HG03060 (cell line): ENCODE results near the gene SORCS2.

Source experiments
- ATAC-seq: cut with Tn5 transposase; IDR thresholded peaks from one replicate; pipeline ENCODE4 v1.9.1; 2021; ENCODE audit warnings: low read depth, moderate number of reproducible peaks; ENCODE audit not compliant: unreplicated experiment

Gene SORCS2

DNA sequence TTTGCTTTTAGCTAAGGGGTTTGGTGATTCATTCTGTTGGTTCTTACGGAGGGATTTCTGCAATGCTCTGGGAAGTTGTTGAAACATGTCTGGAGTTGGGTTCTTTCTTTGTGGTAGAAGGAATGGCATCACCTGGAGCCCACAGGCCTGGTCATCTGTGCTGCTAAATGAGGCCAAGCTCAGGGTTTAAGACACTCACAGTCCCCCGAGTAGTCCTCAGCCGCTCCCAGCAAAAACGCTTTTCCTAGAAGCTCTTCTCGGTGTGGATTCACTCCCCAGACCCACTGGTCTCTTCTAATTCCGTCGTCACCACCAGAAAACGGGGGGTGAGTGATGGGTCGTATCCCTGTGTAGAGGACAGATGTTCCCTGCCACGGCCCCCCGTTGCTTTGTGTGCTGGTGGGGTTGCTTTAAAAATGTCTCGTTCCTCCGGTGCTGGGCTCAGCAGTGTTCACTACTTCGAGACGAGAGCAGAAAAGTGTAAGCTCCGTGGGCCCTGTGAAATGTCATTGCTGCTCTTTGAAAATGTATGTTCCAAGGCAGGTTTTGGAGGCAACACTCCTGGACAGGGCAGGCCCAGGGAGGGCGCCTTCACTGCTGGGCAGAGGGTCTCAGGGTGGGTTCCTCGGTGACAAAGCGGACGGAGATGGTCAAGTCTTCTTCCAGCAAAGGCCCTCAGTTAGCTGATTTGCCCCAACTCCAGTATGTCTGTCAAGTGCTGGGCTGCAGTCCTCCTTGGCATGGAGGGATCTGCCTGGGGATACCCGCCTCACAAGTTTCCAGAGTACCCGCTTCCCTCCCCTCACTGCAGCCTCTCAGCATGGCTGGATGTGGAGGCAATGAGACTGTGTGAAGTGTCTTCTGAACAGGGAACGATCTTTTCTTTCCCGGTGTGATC is 205.1 kb downstream of the SORCS2 start:
- ATAC-seq, result no peak

DNA sequence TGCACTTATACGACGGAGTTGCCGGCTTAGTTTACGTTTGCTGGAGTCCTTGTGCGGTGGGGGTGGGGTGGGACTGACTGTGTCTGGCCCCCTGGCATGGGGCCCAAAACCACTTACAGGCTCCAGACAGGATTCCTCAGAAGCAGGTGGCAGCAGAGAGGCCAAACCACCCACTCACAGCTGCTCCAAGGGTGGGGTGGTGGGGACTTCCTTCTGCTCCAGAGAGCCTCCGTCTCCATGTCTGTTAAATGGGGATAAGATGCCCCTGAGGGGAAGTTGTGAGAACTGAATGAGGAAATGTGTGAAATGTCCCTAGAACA is 205.7 kb downstream of the SORCS2 start:
- no peak for ATAC-seq

DNA sequence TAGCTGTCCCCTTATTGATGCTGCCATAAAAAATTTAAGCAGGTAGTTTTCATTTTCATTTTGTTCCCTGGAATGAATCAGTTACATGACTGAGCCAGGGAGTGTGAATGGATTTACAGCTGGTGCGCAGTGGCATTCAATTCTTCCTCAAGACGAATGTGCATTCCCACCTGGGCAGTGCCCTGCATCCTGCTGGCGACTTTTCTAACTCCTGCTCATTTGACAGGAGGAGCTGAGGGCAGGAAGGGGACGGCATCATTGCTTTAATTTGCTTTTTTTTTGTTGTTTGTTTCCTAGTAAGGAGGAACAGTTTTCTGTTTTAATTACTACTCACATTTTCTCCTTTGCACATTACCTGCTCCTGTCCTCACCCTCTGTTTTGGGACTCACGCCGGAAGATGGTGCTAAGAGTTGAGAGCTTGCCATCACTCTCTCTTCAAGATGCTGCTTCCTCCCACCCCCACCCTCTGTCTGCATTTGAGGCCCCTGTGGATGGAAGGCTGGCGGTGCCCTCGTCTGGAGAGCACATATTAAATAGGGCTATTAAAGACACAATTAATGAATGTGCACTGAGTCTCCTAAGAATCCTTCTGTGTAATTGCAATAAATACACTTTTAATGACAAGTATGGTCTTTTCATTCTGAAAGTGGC is 206.6 kb downstream of the SORCS2 start:
- ATAC-seq, result no peak

DNA sequence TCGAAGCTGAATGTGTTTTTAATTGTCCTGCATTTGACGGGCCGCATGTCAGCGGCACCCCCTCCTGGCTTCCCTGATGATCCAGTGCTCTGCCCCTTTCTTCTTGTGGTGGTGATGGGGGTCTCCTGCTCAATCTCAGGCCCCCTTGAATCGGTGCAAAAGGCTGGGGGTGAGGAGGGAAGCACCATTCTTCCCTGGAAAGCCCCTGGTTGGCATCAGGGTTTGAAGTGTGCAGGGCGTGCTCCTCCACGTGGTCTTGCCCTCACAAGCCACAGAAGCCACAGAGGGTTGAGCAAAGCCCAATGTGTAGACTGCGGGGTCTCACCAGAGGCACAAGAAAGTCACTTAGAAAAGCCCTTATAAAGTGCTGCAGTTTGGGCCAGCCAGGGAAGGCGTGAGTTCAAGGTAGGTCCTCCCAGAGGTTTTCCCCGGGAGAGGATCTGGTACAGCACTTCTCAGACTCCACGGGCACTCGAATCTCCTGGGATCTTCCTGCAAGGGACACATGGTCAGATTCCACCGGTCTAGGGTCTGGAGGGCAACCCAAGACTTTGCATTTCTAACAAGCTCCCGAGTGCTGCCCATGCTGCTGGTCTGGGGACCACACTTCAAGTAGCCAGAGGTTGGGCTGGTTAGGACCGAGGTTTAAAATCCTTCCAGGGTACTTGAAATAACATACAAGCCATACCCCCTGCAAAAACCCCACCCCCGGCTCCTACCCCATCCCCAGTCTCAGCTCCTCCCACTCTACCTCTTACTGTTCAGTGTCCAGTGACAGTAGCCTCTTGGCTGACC is 207.3 kb downstream of the SORCS2 start:
- ATAC-seq, result no peak

DNA sequence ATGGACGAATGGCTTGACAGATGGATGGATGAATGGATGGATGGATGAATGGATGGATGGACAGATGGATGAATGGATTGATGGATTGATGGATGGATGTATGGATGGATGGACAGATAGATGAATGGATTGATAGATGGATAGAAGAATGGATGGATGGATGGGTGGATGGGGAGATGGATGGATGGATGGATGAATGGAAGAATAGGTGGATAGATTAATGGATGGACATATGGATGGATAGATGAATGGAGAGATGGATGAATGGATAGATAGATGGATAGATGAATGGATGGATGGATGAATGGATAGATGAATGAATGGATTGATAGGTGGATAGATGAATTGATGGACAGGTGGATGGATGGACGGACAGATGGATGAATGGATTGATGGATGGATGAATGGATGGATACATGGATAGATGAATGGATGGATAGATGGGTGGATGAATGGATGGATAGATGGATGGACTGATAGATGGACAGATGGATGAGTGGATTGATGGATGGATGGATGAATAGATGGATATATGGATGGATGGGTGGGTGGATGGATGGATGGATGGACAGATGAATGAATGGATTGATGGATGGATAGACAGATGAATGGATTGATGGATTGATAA is 208.4 kb downstream of the SORCS2 start:
- ATAC-seq, result no peak

DNA sequence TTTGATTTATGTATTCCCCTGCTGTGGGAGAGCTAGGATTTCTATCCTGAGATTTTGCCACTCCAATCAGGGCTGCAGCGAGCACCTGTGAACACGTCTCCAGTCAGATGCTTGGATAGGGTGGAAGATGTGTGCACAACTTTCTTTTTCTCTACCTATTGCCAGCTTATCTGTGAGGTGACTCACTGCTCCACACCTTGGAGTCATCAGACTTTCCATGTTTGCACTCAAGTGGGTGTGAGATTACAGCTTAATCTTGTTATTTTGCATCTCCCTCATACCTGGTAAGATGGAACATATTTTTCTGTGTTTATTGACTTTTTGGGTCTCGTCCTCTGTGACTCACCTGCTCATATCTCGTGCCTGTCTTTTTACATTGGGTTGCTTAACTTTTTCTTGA is 210.2 kb downstream of the SORCS2 start:
- ATAC-seq, result no peak

DNA sequence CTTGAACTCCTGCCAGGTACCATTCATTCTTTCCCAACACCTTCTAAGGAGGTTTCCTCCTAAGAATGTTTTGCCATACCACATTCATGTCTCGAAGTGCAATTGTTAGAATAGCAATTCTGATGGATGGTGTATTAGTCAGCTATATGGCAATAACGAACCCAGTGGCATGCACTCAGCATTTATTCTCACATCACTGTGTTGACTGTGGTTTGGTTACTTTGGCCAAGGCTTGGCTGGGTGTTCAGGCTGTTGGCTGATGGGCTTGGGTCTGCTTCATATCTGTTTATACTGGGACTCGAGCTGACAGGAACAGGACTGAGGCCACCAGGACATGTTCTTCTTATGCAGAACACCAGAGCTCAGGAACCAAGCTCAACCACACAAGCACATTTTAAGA is 210.7 kb downstream of the SORCS2 start:
- no peak for ATAC-seq

DNA sequence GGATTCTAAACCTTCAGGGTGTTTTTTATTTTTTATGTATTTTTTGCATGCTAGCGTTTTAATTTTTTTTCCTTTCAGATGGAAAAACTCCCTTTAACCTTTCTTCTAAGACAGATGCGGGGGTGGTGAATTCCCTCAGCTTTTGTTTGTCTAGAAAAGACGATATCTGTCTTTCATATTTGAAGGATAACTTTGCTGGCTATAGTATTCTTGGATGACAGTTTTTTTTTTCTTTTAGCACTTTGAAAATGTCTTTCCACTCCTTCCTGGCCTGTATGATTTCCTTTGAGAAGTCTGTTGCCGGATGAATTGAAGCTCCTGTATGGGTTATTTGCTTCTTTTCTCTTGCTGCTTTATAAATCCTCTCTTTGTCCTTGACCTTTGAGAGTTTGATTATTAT is 215.8 kb downstream of the SORCS2 start:
- no peak for ATAC-seq

DNA sequence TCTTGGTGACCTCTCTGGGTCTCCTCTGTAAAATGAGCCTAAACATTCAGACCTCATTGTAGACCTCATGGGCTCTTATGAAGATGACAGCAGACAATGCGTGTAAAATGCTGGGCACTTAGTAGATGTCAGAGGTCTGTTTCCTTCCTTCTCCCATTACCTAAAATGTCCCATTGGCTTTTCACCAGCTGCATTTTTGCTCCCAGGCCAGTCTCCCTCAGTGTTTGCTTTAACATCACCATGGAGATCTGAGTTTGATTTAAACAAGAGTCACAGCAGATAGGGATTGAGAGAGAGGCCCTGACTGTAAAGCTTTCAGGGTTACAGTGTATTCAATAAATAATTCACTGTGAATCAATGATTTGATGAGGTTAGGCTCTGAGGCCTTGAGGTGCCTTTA is 218.1 kb downstream of the SORCS2 start:
- ATAC-seq, result no peak

DNA sequence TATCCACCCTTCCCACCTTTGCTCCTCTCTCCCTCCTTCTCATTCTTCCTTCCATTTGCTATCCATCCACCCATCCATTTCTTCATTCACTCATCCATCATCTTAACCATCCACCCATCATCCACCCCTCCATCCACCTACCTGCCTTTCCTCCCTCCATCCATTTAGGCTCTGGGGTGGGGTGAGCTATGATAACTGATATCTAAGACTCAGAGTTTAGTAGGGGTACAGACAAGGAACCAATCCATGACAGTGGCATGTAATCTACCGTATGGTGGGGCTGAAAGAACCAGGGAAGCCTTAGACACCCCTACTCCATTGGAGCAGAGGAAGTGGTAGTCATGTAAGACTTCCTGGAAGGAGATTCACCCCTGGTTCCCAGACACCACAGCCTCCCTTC is 219.2 kb downstream of the SORCS2 start:
- ATAC-seq, result no peak

DNA sequence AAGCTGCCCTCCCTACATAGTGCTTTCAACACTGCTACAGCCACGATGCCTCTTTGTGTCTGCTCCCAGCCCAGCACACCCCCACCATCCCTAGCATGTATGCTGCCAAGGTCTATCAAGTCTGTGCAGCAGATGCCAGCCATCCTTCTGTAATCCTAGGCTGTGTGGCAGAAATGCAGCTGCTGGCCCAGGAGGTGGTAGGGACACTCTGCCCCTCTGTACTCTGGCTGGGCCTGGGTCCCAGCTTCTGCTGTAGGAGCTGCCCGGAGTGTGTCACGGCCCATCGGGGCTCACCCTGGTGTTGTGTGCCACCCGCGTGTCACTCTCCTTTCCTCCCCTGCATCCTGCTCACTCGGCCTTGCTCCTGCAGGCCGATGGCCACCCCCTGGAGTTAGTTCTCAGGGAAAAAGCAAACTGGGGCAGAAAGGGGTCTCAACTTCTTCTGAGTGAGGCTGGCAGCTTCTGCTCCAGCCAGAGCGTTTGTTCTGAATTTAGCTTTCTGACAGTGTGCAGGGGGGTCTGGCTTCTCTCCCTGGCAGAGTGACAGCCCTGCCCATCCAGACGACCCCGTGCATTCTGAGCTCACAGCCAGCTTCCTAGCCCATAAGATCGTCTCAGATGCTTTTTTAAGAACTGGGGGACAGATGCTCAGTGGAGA is 219.7 kb downstream of the SORCS2 start:
- ATAC-seq, result no peak

DNA sequence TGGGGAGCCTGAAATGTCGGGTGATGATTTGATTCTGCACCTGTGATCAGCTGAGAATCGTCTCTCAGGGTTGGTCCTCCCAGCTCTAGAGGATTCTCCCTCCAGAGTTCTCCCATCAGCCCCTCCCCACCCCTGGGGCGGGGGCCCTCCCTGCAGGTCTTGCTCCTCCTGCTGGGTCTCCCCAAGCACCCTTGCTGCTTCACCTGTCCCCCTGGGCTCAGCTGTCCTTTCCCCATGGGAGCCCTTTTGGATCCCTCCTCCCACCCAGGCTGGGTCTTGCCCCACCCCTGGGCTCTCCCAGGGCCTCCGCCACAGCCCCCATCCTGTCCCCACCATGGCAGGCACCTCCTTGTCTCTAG is 220.2 kb downstream of the SORCS2 start:
- no peak for ATAC-seq

DNA sequence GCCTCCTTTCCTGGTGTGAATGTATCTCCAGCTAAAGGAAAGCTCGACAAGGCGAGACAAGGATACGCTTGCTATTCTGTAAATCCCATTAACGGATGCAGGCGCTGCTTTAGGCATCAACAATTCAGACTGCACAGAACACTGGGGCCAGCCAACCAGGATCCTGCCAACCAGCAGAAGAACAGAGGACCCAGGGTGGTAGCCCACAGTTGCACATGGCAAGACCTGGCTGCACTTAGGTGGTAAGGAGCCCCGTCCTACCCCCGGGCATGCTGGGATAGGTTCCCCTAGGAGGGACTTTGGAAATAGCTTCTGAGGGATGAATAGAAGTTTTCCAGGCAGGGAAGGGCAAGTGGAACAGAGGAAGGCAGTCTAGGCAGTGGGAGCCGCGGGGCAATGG is 221.7 kb downstream of the SORCS2 start:
- ATAC-seq, result no peak

DNA sequence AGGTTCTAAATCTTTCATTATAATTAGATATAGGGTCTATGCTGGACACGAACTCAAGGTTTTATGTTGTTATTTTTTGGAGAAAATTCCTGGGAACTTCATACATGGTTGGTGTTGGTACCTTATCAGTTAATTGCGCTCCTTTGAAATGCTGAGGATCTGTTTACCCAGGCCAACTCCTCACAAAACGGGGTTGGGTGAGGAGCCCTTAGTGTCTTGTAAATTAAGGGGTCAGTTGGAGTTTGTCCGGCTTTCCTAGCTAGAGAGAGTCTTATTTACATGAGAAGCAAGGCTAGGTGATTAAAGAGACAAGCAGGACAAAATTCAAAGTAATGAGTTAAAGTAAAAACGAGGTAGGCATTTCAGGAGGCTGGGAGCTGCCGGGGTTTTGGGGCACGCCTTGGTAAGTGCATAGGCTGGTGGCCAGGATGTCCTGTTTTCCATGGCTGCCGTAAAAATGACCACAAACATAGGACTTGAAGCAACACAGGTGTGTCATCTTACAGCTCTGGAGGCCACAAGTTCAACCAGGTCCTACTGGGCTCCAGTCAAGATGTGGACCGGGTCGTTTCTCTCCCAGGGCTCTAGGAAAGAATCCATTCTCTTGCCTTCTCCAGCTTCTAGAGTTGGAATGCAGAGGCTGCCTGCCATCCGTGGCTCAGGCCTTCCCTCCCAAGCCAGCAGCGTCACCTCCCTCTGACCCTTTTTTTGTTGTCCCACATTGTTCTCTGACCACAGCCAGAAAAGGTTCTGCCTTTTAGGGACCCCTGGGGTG is 222.6 kb downstream of the SORCS2 start:
- ATAC-seq, result no peak

DNA sequence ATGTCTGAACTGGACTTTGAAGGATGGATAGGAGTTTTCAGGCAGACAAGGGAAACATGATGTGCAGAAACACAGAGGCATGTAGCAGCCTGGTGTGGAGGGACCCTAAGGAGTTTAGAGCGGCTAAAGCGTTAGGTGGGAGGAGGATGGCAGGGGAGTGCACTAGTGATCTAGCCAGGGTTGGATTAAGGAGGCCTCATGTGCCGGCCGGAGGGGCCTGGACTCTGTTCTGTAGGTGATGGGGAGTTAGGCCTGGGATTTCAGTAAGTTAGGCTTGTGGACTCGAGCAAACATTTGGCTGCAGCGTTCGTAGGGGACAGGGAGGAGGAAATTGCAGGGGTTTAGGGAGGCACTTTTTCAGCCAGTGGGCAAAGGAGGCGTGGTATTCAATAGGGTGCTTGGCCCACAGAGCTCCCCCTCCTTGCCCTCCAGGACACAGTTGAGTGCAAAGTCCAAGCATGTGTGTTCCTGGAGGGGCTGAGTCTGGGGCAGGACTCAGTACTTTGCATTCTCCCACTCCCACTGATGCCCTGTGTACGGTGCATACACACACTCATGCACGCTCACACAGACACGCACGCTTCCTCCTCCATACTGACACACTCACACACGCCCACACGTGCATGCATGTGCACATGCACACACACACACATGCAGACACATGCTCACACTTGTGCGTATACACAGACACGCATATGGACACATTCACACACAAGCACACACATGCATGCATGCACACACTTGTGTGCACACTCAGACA is 223.8 kb downstream of the SORCS2 start:
- ATAC-seq, result no peak

DNA sequence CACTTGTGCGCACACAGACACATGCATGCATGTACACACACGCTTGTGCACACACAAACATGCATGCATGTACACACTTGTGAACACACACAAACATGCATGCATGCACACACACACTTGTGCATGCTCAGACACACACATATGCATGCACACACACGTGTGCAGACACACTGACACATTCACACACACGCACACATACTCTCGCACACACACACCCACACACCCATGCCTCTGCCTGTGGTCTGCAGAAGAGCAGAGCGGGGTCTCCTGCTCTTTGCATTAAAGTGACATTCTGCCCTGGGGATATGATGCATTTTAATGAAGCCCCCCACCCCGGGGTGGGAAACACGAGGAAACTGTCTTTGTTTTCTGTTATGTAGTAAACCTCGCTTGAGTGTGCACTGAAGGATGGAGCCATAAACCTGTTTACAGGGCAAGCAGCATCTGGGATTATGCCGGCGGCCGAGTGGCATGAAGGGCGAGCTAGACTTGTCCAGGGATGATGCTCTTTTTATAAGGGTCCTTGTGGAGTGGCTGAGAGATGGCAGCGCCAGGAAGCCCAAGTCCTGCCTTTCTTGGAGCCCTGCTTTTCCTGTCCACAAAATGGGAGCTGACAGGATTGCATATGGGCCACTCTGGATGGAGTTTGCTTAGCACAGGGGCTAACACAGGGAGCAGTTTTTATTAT is 224.6 kb downstream of the SORCS2 start:
- no peak for ATAC-seq

DNA sequence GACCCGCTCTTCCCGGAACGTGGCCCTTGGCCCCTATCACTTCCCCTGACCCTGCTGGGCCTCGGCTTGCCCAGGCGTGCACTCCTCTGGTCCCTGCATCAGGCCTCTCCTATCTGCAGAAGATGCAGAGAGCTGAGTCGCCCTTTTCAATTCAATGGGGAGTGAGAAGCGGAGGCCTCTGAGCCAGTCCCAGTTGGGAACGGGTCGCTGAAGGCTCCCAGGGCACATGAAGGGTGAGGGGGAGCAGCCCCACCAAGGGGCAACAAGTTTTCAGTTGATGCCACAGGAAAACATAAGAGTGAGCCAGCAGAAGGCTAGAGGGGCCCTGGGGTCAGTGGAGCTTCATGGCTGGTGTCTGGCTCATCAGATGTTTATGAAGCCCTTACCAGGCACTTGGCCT is 225.3 kb downstream of the SORCS2 start:
- no peak for ATAC-seq

DNA sequence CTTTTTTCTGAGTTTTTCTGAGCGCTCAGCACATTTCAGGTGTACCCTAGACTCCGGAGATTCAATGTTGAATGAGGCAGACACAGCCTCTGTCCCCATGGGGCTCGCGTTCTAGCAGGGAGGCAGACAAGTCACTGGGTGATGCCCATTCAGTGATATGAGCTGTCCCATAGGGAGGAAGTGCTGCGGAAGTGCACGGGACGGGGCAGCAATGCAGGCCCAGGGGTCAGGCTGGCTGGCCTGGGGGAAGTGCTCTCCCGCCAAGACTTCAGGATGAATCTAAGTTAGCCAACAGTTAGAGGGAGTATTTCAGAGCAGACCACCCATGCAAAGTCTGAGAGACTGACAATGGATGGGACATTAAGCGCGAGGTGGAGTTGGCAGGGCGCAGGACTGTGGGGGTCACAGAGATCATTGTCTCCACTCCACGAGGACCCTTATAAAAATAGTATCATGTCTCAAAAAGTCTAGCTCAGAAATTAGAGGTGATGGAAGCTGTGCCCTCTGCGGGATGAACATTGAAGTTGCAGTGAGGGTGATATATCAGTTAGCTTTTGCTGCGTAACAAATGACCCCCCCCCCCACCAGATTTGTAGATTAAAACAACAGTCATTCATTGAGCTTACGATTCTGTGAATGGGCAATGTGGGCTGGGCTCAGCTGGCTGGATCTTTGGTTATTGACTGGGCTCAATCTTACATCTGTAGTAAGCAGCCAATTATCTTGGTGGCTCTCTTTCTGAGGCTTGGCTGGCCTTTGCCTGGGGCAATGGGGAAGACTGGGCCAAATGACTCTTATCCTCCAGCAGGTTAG is 226.0 kb downstream of the SORCS2 start:
- no peak for ATAC-seq
